Type B pancreatic cell (in vitro differentiated cells): ENCODE data around the gene CMSS1. TPM values are rescaled to one million over a fixed set of nuclear protein-coding genes. Genes with fewer than 3 reads are reported as not detected.

Source experiments
- DNase-seq: peaks from one replicate; pipeline ENCODE4 v3.0.0; 2021; ENCODE audit warnings: mixed read lengths; ENCODE audit not compliant: unreplicated experiment; ENCODE audit errors: extremely low spot score
- H3K27ac Mint-ChIP-seq: 2 replicates; pipeline ENCODE4 v1.8.0; 2021; ENCODE audit warnings: mild to moderate bottlenecking, mixed read lengths
- H3K27me3 Mint-ChIP-seq: 2 replicates; pipeline ENCODE4 v1.8.0; 2021; ENCODE audit warnings: mixed read lengths
- H3K36me3 Mint-ChIP-seq: 2 replicates; pipeline ENCODE4 v1.8.0; 2021; ENCODE audit warnings: mixed read lengths
- H3K4me1 Mint-ChIP-seq: one replicate; pipeline ENCODE4 v1.8.0; 2021; ENCODE audit warnings: mixed read lengths; ENCODE audit not compliant: unreplicated experiment
- H3K4me3 Mint-ChIP-seq: 2 replicates; pipeline ENCODE4 v1.8.0; 2021; ENCODE audit warnings: mild to moderate bottlenecking, mixed read lengths
- H3K9me3 Mint-ChIP-seq: 2 replicates; pipeline ENCODE4 v1.8.0; 2021; ENCODE audit warnings: mixed read lengths
- CTCF ChIP-seq: fragments of 200-600 bp; sonication (generic); conservative IDR thresholded peaks from 2 replicates; pipeline ENCODE4 v1.5.0; 2021; ENCODE audit warnings: antibody characterized with exemption, mild to moderate bottlenecking
- total RNA-seq: library from RNA; stranded (reverse); gene quantifications from 2 replicates; pipeline ENCODE4 v1.2.1, GENCODE V29; 2021; ENCODE audit warnings: low replicate concordance

CMSS1 gene
- total RNA-seq, 1 donor from 2014 or later, result 34.1 TPM

- no peak for TF ChIP-seq CTCF
- Mint-ChIP-seq H3K4me3 (no peak overlapping the region), H3K4me1 (peaks cover 6% of the 10 kb centered on the region), H3K9me3 (no peaks in the 10 kb centered on the region), H3K36me3 (no peaks in the 10 kb centered on the region), H3K27me3 (no peaks in the 10 kb centered on the region), H3K27ac (no peak overlapping the region)
- no peak for DNase-seq
Observed at GRCh38 chr3:99833617-99834205, 16.0 kb downstream of the CMSS1 start.

- H3K27ac Mint-ChIP-seq, result no peak overlapping the region
- no peak overlapping the region for H3K4me3 Mint-ChIP-seq
- H3K27me3 Mint-ChIP-seq, result no peaks in the 10 kb centered on the region
- no peaks in the 10 kb centered on the region for H3K9me3 Mint-ChIP-seq
- no peak for TF ChIP-seq CTCF
- H3K36me3 Mint-ChIP-seq, result no peaks in the 10 kb centered on the region
- H3K4me1 Mint-ChIP-seq, result peaks cover 6% of the 10 kb centered on the region
- no peak for DNase-seq
Observed at GRCh38 chr3:99834211-99834957, 16.7 kb downstream of the CMSS1 start.

GRCh38 chr3:99836681-99837080 lies 19.0 kb downstream of the CMSS1 start:
- Mint-ChIP-seq H3K4me1 (peaks cover 6% of the 10 kb centered on the region), H3K27ac (no peak overlapping the region), H3K36me3 (no peaks in the 10 kb centered on the region), H3K9me3 (no peaks in the 10 kb centered on the region), H3K27me3 (no peaks in the 10 kb centered on the region), H3K4me3 (no peak overlapping the region)
- TF ChIP-seq CTCF, result no peak
- DNase-seq, result no peak

- Mint-ChIP-seq H3K27ac (no peak overlapping the region), H3K4me1 (peaks cover 6% of the 10 kb centered on the region), H3K36me3 (no peaks in the 10 kb centered on the region), H3K4me3 (no peak overlapping the region), H3K9me3 (no peaks in the 10 kb centered on the region), H3K27me3 (no peaks in the 10 kb centered on the region)
- no peak for DNase-seq
- no peak for TF ChIP-seq CTCF
Observed at GRCh38 chr3:99837715-99838114, 20.1 kb downstream of the CMSS1 start.

GRCh38 chr3:99838755-99839154 lies 21.1 kb downstream of the CMSS1 start:
- H3K27ac Mint-ChIP-seq, result no peak overlapping the region
- no peak for DNase-seq
- no peak for TF ChIP-seq CTCF
- H3K4me1 Mint-ChIP-seq, result peaks cover 9% of the 10 kb centered on the region
- no peaks in the 10 kb centered on the region for H3K9me3 Mint-ChIP-seq
- no peaks in the 10 kb centered on the region for H3K27me3 Mint-ChIP-seq
- no peak overlapping the region for H3K4me3 Mint-ChIP-seq
- H3K36me3 Mint-ChIP-seq, result no peaks in the 10 kb centered on the region
